NCI-H128 (cell line): Measurements from ENCODE around the gene TJP1.
"Not testable (repeated sequence)": the region's sequence is repeated elsewhere in the genome, so short reads cannot be mapped to it uniquely, and the experiment has no call there.

Experiments
- DNase-seq: peaks from one replicate; lab custom pipeline; 2025; ENCODE audit not compliant: unreplicated experiment; lab: John Stamatoyannopoulos, UW

The TJP1 gene

DNA sequence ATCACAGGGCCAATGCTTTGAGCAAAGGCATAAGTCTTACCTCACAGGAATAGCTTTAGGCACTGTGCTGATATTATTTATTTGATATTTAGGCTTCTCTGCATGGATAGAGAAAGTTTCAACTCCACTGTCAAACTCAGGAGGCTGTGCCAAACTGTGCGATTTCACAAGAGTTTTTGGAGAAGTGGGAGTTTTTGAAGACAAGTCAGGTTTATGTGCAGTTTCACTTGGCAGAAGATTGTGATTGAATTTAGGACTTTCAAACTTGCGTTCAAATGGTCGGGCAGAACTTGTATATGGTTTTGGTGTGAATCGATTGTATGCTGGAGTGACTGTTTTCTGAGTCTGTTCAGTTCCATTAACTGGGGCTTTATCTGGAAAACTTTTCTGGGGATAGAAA, 113.7 kb downstream of the TJP1 start:
- no peak for DNase-seq

DNA sequence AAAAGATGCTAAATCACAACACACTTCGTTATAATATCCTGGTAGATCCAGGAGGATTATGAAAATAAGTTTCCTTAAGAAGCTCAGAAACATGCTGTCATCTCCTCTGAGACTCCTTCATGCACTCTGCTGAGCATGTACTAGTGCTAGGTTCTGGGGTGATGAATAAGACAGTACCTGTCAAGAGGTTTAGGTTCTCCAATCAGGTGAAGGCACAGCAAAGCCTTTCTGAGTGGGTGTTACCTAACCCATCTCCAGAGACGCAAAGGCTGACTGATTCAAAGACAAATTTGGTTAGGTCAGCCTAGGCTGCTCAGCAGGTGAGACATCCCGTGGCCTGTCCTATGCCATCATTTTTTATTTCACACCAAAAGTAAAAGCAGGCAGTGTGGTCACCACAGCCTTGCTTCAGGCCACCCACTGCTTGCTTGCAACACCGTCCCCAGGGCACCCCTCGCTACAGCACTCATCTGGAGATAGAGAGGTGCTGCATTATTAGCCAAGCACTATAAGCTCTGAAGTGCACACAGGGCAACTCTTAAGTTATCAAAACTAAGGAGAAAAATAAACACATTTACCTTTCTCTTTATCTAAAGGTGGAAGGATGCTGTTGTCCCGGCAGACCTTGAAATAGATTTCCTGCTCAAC, 117.2 kb downstream of the TJP1 start:
- DNase-seq: no peak

DNA sequence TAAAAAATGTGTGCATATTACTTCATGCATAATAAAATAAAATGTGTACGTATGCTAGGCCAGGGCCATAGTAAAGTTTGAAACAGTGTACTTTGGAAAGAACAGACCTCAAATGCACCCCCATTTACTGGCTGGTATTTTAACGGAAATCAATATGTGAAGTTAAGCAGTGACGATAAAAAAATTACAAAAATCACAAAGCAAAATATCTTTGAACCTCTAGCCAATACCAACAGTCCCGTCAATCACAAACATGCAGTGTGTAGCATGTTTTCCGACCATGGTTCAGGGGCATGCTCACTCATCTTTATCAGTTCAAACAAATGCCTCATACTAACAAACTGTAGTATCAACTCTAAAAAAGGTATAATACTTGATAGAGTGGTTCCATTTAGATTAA, 121.1 kb downstream of the TJP1 start:
- DNase-seq: no peak

DNA sequence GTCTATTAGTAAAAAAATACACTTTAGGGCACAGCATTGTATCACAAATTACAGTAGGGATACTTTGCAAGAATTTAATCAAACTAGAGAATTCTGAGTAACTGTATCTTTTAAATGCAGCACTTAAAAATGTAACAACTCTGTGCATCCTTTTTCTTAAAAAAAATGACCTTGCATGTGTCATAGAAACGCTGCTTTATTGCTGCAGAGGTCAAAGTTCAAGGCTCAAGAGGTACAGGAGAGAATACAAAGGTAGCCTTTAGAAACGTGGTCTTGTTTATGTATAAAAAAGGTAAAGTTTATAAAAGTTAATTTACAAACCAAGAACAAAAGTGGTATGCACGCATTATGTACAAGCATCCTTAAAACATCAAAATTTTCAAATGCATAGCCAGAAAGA, 122.0 kb downstream of the TJP1 start:
- no peak for DNase-seq

- DNase-seq: no peak
Observed at GRCh38 chr15:29699791-29700190, 122.5 kb downstream of the TJP1 start.

DNA sequence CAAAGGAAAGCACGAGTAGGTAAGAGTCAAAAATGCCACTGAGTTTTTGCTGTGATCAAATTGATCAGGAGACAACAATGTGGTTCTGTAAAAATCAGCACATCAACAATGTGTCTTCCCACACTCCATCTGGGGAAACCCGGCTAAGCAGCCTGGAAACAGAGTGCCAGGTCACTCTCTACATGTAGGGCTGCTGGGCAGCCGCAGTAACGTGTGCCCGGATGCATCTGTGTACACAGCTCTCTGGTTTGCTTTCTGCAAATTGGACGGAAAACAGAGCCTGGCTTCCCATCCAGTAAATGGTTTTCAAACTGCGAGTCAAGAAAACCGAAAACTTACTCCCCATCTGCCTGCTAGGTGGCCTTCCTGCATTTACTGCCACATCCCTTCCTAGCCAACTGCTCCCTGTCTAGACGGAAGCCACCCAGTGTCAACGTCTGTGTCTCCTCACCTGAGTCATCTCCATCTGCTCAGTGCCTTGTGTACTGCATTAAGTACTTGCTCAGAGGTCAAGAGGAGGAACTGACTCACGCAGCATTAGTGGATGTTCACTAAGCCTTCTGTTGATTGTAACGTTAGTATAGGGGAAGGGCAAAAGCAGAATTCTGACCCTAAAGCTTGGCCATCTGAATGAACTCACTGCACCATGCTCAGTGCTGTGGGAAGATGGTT, 124.1 kb downstream of the TJP1 start:
- no peak for DNase-seq

GRCh38 chr15:29696950-29697738, 125.1 kb downstream of the TJP1 start:
- DNase-seq: no peak

- not testable (repeated sequence) for DNase-seq
Observed at GRCh38 chr15:29696506-29696905, 125.8 kb downstream of the TJP1 start.

DNA sequence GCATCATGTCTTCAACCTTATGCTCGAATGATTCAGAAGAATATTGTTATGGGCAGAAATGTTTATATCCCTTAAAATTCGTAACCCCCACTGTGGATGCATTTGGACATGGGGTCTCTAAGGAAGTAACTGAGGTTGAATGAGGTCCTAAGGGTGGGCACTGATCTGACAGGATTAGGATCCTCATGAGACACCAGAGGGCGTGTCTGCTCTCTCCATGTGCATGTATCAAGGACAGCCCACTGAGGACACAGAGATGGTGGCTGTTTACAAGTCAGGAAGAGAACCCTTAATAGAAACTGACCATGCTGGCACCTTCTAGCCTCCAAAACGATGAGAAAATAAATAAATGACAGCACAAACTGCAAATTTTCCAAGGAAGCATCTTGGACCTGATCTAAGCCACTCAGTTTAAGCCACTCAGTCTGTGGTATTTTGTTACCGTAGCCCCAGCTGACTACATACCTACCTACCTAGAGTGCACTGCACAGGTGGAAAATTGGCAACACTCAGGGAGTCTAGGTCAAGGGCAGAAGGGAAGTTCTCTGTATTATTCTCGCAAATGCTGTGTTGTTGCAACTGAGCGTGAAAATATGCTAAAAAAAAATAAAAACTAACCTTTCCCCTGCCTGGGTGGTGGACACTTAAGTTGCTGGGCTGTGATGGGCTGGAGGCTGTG, 126.6 kb downstream of the TJP1 start:
- no peak for DNase-seq

DNA sequence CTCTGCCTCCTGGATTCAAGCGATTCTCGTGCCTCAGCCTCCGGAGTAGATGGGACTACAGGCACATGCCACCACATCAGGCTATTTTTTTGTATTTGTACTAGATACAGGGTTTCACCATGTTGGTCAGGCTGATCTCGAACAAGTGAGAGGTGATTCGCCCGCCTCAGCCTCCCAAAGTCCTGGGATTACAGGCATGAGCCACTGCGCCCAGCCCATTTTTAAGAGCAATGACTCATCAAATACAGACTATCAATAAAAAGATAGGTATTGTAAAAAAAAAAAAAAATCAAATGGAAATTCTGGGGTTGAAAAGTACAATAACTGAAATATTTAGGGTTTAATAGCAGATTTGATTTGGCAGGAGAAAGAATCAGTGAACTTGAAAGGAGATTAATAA, 129.0 kb downstream of the TJP1 start:
- no peak for DNase-seq

DNA sequence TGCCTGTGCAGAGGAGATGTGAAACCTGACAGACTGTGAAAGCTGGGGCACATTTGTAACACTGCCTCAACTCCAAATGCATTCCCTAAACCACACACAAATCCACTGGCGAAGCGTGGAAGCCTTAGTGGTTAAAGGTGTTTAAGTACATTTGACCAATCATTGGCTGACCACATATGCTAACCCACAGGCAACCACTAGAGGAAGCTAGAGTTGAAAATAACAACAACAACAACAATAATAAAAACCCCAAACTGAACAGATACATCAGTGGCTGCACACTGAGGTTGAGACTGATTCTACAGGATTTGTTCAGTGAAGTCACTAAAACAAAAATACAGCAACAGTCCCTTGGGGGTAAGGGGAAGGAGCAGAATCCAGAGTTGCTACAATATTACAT, 129.7 kb downstream of the TJP1 start:
- DNase-seq: no peak

- DNase-seq: no peak
Observed at GRCh38 chr15:29690765-29691475, 131.3 kb downstream of the TJP1 start.

DNA sequence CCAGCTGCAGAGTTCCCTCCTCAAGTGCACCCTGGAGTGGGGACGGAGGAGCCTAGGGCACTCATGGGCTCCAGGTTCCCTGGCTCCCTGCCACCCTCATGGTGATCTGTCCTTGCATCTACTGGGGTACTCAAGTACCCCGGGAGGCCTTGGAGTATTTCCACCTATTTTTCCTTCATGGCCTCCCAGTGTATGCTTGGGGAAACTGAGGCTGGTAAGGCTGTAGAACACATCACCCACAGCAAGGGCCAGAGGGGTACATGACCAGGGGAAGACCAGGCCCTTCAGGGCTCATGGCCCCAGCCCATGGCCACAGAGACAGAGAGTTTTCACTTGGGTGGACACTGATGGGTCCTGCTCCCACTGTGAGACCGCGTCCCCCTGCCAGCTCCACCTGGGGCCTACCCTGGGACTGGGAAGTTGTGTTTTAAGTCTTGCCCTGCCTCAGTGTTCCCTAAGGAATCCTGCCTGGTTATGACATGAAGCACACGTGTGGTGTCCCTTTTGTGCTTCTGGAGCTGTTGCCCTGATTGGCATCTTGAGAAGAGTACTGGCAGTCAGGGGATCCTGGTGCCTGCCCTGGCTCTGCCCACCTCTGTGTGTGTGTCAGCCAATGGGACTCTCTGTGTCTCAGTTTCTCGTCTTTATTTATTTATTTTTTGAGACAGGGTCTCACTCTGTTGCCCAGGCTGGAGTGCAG, 132.8 kb downstream of the TJP1 start:
- no peak for DNase-seq

- no peak for DNase-seq
Observed at GRCh38 chr15:29688506-29689286, 133.6 kb downstream of the TJP1 start.

- DNase-seq: no peak
Observed at GRCh38 chr15:29687939-29688505, 134.2 kb downstream of the TJP1 start.

GRCh38 chr15:29687204-29687815, 135.0 kb downstream of the TJP1 start:
- no peak for DNase-seq

DNA sequence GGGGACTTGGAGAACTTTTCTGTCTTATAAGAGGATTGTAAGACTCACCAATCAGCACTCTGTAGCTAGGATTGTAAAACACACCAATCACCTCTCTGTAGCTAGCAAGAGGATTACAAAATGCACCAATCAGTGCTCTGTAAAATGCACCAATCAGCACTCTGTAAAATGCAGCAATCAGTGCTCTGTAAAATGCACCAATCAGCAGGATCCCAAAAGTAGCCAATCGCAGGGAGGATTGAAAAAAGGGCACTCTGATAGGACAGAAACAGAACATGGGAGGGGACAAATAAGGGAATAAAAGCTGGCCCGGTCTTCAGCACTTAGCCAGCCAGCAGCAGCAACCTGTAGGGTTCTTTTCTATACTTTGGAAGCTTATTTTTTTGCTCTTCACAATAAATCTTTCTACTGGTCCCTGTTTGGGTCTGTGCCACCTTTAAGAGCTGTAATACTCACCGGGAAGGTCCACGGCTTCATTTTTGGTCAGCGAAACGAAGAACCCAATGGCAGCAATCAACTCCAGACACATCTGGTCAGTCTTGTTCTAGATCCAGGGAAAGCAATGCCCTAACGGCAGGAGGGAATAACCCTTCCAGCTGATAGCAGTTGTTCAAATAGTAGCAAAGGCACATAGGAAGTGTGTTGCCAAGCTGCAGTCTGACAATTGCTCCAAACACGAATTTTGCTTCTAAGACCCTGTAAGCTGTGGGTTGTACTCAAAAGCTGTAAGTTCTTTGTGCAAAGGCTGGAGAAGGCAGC, 135.6 kb downstream of the TJP1 start:
- DNase-seq: no peak

DNA sequence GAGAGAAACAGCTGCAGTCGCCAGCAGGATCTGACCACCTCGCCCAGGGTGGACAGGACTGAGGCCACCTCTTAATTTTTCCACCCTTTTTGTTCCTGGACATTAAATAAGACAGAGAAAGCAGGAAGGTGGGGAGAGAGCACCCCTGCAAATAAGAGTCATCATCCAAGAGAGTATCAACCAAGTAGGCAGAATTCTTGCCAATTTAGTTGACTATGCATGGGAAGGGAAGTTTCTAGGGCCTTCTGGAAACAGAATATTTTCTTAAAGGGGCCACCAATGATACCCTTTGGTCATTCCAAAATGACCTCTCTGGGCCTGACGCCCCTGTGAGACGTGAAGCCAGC, 136.2 kb downstream of the TJP1 start:
- DNase-seq: no peak
